ENCODE data around the gene CCNI2.

DNA sequence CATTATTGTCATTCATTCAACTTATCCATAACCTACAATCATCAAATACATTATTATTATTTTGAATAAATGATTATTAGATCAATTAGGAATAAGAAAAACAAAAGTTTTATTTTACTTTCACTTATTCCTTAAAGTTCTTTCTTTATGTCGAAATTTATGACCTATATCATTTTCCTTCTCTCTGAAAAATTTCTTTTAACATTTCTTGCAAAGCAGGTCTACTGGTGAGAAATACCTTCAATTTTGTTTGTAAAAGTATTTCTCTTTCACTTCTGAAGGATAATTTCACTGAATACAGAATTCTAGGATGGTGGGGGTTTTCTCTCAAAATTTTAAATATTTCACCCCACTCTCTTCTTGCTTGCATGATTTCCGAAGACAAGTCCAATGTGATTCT is 2.6 kb upstream of the CCNI2 start:
- TF ChIP-seq POLR2A (IDR thresholded peaks at IDR 0.05) (no peak), CTCF (IDR thresholded peaks at IDR 0.05) (no peak)
